ENCODE data around the gene MYOM1.

The MYOM1 gene

DNA sequence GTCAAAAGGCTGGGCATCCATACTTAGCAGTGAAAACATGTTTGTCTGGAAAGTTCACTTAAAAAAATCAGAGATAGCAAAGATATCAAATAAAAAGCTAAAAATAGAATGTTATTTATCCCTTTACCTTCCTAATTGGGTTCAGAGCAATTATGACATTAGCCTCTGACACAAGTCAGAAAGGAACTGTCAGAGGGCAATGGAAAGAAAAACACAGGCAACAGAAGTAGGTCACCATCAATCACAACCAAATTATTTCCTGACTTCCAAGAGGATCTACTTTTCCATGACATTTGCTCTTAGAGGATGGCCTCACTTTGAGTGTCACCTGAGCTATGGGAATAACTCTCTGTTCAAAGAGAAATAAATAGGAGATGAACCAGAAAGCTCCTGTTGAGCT is 27.5 kb downstream of the MYOM1 start:
- in situ Hi-C loops (cut with MboI; ENCODE audit: low sequenced_read_pairs): no loop called here

DNA sequence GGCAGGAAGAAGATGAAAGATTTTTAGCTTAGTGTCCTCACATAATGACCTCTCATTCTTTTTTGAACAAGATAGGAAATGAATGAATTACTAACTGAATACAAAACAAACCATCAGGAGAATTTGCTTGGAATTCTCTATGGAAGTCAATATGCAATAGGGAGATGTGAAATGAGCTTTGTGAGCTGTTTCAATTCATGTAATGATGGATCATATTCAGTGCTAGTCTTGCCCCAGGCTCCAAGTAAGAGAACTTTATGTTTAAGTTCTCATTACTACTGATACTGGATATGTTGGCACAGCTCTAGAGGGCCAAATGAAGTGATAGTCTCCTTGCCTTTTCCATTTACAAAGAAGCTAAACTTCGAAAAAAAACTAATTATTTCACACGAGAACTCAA is 29.2 kb downstream of the MYOM1 start:
- in situ Hi-C loops (cut with MboI; ENCODE audit: low sequenced_read_pairs): no loop called here

- in situ Hi-C loops (cut with MboI; ENCODE audit: low sequenced_read_pairs): no loop called here
These were observed 29.9 kb downstream of the MYOM1 start for GRCh38 chr18:3189884-3190283.

GRCh38 chr18:3186678-3187658 is 32.8 kb downstream of the MYOM1 start:
- in situ Hi-C loops (cut with MboI; ENCODE audit: low sequenced_read_pairs): no loop called here

GRCh38 chr18:3184275-3184963 is 35.3 kb downstream of the MYOM1 start:
- in situ Hi-C loops (cut with MboI; ENCODE audit: low sequenced_read_pairs): no loop called here

GRCh38 chr18:3183103-3183717 is 36.6 kb downstream of the MYOM1 start:
- in situ Hi-C loops (cut with MboI; ENCODE audit: low sequenced_read_pairs): no loop called here

DNA sequence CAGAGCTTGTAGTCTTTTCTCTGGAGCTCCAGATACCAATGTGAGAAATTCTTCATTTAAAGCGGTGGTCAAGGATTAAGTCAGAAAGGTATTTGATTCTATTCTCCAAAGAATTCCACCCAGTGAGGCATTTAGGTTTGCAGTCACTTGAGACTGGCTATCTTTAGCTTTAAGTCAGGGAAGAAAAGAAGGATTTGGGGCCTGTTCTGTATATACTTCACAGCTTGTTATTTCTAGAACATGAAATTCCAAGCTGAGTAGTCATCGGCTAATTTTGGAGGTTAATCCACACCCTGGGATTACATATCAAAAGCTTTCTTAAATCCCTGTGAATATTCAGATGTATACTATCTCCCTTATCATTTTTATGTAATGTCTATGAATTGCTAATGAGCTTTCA is 39.4 kb downstream of the MYOM1 start:
- in situ Hi-C loops (cut with MboI; ENCODE audit: low sequenced_read_pairs): no loop called here

DNA sequence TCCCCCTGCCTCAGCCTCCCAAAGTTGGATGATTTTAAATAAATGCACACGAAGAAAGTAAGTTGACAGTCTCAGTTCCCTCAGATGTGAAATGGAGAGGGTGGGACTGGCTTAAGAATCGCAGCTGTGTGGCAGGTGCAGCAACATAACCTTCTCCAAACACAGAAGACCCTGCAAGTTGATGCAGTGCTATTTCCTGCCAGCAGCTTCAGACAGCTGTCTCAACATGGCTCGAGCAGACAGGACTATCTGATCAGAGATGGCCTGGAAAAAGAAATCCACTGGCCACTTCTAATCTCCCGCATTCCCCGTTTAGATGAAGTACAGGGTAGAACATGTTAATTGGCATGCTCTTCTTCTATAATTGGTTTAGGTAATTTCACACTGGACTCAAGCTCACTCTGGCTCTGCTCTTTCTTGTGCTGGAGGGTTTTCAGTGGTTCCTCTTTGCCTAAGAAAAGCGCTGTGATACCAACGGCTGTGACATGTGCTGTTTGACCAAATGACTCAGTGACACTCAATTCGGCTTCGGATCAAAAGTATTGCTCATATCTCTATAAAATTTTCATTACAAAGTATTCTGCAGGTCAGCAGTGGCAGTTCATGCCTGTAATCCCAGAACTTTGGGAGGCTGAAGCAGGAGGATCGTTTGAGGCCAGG is 40.2 kb downstream of the MYOM1 start:
- in situ Hi-C loops (cut with MboI; ENCODE audit: low sequenced_read_pairs): no loop called here

DNA sequence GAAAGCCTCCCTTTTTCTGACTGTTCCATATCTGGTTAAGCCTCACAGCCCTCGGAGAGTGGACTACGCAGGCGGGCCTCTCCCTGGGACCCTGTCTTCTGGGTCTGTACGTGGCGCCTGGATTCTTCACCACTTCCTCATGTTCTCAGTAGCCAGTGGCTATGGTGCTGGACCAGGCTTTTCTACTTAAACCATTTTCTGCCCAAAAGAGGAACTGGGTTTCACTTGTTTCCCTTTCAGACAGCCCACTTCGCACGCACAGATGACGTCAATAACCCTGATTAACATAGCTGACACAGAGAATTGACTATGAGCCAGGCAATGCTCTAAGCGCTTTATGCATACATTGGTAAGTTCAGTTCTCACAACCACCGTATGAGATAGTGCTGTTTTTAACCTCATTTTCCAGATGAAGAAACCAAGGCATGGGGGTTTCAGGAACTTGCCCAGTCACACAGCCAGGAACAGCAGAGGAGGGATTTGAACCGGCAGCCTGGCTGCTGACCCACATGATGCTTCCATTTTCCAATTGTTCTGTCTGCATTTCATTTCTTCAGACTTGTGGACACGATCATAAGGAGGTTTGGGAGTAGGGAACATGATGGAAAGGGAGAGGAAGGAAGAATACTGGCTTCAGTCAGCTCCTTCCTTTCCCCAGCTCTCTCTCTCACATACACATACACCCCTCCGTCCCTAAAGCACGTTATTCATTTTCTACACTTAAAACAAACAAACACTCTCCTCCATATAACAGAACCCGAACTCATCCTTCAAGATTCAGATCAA is 41.7 kb downstream of the MYOM1 start:
- in situ Hi-C loops (cut with MboI; ENCODE audit: low sequenced_read_pairs): no loop called here

- in situ Hi-C loops (cut with MboI; ENCODE audit: low sequenced_read_pairs): no loop called here
These were observed 44.5 kb downstream of the MYOM1 start for GRCh38 chr18:3175195-3175758.

GRCh38 chr18:3172097-3172496 is 47.7 kb downstream of the MYOM1 start:
- in situ Hi-C loops (cut with MboI; ENCODE audit: low sequenced_read_pairs): no loop called here

- in situ Hi-C loops (cut with MboI; ENCODE audit: low sequenced_read_pairs): no loop called here
These were observed 48.1 kb downstream of the MYOM1 start for GRCh38 chr18:3171631-3172030.

DNA sequence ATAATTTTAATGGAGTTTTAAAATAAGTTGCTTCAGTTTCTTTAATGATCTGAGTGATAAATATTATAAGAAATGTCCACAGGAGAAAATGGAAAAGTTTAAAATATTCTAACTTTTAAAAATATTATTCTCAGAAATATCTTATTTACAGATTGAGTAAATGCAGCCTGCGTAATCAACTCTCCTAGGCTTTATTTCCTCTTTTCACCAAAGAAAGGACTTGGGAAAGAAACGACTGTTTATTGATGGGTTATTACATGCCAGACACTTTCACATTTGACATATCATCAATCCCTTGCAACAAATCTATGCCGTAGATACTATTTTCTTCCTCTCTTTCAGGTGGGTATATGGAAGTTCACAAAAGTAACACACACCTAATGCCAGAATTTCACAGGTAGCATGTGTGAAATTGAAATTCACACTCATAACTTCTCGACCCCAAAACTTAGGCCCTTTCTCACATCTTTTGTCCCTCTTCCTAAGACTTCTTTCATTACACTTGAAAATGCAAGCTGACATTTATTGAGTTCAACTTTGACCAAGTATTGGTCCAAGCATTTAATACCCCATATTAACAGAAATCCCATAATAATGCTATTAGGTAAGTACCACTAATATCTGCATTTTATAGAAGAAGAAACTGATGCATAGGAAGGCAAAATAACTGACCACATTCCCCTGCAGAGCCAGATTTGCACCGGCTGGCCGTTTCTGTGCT is 49.2 kb downstream of the MYOM1 start:
- in situ Hi-C loops (cut with MboI; ENCODE audit: low sequenced_read_pairs): no loop called here

DNA sequence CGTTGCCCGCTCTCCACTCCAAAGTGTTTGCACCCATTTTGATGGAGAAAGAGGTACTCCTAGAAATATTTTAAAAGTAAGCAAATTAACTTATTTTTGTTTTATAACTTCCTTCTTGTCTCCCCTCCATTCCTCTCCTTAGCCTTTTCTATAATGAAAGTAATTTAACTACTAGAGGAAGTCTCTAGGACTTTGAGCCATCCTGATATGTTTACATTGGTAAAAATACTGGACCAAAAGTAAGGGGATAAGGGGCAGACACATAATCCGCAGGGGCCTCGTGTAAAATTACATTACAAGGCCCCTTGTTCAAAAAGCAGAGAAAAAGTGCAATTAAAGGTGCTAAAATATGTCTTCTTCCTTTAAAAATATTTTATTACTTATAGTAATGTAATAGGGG is 55.4 kb downstream of the MYOM1 start:
- in situ Hi-C loops (cut with MboI; ENCODE audit: low sequenced_read_pairs): no loop called here

DNA sequence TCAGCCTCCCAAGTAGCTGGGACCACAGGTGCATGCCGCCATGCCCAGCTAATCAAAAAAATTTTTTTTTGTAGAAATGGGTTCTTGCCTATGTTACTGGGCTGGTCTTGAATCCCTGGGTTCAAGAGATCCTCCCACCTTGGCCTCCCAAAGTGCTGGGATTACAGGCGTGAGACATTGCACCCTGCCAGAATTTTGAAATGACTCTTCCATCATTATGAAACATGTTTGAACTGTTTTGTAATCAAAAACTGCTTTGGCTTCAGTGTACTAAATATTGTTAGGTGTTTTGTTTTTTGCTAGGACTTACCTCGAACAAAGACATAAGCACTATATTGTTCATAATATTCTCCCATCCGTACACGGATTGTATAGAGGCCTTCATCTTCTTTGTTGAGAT is 55.8 kb downstream of the MYOM1 start:
- in situ Hi-C loops (cut with MboI; ENCODE audit: low sequenced_read_pairs): no loop called here

- in situ Hi-C loops (cut with MboI; ENCODE audit: low sequenced_read_pairs): no loop called here
These were observed 57.6 kb downstream of the MYOM1 start for GRCh38 chr18:3162181-3162580.

GRCh38 chr18:3159830-3160229 is 59.9 kb downstream of the MYOM1 start:
- in situ Hi-C loops (cut with MboI; ENCODE audit: low sequenced_read_pairs): no loop called here

GRCh38 chr18:3157606-3158005 is 62.2 kb downstream of the MYOM1 start:
- in situ Hi-C loops (cut with MboI; ENCODE audit: low sequenced_read_pairs): no loop called here

GRCh38 chr18:3157086-3157485 is 62.7 kb downstream of the MYOM1 start:
- in situ Hi-C loops (cut with MboI; ENCODE audit: low sequenced_read_pairs): no loop called here

DNA sequence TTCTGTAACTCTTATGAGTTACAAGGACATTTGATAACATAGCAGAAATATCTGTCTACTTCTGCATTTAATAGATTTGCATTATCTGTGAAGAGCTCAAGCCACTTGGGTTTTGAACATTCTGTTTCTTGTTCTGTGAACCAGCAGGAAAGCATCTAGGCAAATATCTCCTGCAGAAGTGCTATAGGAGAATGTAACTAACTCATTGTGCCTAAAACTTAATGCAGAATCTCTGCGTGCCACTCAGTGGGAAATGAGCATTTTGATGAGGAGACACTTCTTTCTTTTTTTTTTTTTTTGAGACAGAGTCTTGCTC is 63.5 kb downstream of the MYOM1 start:
- in situ Hi-C loops (cut with MboI; ENCODE audit: low sequenced_read_pairs): no loop called here
